Activated CD8-positive, alpha-beta memory T cell treated with anti-CD3 and anti-CD28 coated beads for 24 hours (primary cell): ENCODE data around the gene SPDYC.

Source experiments
- DNase-seq: peaks from one replicate; pipeline ENCODE4 v3.0.0-alpha.2; 2020

SPDYC gene

DNA sequence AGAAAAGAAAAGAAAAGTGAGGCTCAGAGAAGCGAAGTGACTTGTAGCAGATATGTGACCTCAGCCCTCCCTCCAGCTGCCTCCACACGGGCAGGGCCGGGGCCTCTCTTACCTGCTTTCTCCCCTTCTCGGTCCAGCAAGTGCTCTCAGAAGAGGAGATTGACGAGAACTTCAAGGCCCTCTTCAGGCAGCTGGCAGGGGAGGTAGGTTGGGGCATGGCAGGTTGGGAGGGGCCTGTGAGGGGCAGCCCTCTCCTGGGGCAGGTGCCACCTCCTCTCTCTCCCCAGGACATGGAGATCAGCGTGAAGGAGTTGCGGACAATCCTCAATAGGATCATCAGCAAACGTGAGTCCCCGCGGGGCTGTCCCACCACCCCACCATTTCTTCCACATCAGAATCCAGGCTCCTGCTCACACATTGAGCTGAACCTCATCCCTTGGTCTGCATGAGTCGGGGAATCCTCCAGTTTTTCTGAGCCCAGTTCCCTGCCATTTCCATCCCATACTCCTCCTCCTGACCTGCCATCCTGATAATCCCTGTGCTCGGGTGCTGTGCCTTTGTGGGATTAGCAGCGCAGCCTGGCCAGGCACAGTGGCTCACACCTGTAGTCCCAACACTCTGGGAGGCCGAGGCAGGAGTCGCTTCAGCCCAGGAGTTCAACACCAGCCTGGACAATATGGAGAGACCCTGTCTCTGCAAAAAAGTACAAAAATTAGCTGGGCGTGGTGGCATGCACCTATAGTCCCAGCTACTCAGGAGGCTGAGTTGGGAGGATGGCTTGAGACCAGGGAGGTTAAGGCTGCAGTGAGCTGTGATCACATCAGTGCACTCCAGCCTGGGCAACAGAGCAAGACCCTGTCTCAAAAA lies 38.1 kb downstream of the SPDYC start:
- DNase-seq = peak; percentile 32

DNA sequence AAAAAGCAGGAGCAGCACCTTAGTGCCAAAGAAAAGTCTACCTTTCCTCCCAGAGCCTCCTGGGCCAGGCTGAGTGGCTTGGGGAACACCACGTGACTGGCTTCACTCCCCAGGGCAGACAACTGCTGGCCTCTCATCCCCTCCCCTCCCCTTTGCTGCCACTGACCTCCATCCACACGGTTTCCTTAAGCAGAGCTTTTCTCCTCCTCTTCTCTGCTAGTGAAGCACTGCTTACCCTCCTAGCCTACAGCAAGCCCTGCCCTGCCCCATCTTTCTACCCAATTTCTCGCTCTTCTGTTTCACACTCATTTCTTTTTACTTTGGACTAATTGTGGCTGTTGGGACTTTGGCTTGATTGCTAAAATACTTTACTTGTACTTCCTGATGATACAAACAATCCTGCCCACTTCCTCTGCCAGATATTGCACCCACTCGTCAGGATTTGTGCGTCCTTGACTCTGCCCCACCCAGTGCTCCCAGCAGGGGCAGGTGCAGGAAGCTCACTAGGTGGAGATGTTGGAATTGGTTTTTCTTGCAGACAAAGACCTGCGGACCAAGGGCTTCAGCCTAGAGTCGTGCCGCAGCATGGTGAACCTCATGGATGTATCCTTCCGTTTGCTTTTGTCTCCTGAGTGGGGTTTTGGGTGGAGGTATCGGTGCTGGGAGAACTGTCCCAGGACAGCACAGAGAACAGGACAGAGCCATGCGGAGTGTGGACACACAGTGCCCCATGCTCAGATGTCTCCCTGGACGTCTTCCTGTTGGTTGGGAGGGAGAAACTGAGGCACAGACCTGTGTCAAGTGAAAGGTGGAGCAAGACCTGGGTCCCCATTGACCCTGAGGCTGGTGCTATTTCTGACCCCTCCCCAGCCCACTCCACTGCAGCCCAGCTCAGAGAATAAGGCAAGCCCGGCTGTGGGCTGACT lies 39.0 kb downstream of the SPDYC start:
- DNase-seq = peak; percentile 53

DNA sequence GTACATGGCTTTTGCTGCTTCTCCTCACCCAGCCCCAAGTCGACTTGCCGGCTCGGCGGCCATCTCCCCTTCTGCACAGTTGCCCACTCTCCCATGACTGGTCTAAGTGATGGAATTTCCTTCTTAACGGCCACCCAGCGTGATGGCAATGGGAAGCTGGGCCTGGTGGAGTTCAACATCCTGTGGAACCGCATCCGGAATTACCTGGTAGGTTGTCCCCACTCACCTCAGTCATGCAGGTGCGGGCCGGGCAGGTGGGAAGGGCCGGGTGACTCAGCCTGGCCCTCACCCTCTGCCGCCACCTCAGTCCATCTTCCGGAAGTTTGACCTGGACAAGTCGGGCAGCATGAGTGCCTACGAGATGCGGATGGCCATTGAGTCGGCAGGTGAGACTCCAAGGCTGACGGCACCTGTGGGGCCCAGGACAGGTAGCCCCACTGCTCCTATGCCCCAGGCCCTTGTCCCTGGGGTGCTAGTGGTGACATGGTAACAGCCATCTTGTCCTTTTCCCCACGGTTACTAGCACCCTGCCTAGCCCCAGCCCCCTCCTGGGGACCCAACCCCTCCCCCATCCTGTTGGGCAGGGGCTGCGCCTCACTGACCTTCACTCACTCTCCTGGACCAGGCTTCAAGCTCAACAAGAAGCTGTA lies 39.8 kb downstream of the SPDYC start:
- peak; percentile 47 for DNase-seq

DNA sequence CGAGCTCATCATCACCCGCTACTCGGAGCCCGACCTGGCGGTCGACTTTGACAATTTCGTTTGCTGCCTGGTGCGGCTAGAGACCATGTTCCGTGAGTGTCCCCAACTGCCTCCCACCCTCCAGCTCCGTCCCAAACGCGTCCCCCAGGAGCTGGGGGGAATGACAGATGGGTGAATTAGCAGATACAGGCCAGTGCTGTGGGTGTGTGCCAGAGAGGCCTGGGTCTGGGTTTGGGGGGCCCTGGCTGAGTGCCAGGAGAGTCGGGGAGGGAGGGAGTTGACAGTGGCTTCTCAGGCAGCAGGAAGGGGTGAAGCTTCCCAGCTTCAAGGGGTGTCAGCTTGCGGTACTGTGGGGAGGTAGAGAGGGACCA lies 40.3 kb downstream of the SPDYC start:
- peak; percentile 47 for DNase-seq

DNA sequence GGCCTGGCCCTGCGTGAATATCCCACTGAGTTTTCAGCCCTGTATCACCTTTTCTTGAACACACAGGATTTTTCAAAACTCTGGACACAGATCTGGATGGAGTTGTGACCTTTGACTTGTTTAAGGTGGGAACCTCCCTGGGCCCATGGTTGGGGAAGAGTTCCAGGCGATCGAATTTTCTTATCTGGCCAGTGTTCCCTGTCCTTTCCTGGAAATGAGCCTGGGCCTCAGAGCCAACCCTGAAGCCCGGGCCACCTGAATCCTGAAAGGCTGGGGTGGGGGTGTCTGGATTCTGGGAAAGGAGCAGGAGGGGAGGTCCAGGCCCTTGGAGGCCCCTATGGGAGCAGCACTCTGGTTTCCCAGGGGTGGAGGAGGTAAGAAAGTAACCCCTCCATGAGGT lies 40.7 kb downstream of the SPDYC start:
- DNase-seq = peak; percentile 45

DNA sequence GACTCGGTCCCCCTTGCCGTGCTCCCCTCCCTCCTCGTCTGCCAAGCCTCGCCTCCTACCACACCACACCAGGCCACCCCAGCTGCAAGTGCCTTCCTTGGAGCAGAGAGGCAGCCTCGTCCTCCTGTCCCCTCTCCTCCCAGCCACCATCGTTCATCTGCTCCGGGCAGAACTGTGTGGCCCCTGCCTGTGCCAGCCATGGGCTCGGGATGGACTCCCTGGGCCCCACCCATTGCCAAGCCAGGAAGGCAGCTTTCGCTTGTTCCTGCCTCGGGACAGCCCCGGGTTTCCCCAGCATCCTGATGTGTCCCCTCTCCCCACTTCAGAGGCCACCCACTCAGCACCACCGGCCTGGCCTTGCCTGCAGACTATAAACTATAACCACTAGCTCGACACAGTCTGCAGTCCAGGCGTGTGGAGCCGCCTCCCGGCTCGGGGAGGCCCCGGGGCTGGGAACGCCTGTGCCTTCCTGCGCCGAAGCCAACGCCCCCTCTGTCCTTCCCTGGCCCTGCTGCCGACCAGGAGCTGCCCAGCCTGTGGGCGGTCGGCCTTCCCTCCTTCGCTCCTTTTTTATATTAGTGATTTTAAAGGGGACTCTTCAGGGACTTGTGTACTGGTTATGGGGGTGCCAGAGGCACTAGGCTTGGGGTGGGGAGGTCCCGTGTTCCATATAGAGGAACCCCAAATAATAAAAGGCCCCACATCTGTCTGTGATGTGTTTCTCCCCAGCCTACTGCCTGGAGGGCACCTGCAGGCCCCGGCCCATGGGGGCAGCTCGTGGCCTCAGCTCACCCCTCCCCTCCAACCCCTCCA lies 41.5 kb downstream of the SPDYC start:
- peak; percentile 54 for DNase-seq

DNA sequence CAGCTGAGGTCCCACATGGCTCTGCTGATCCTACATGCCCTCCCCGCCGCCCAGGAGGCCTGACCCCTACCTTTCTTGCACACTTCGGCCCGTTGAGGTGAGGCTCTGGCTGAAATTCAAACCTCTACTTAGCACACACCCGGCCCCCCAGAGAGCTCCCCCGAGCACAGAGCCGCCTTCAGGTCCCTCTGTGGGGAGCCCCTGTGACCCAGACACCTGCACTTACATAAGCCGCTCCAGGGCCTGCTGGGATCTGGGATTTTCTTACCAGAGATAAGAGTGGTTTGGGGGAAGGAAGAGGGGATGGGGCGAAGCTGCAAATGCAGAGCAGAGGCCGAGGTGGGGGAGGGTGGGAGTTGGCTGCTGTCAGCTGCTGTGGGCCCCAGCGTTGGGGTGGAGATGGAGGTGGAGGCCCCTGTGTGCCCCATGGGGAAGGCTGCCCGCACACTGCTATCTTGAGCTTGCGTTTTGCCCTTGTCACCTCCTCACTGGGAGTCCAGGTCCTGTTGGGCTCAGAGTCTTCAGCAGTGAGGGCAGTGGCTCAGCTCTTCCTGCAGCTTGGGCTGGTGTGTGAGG lies 42.3 kb downstream of the SPDYC start:
- DNase-seq = peak; percentile 54

DNA sequence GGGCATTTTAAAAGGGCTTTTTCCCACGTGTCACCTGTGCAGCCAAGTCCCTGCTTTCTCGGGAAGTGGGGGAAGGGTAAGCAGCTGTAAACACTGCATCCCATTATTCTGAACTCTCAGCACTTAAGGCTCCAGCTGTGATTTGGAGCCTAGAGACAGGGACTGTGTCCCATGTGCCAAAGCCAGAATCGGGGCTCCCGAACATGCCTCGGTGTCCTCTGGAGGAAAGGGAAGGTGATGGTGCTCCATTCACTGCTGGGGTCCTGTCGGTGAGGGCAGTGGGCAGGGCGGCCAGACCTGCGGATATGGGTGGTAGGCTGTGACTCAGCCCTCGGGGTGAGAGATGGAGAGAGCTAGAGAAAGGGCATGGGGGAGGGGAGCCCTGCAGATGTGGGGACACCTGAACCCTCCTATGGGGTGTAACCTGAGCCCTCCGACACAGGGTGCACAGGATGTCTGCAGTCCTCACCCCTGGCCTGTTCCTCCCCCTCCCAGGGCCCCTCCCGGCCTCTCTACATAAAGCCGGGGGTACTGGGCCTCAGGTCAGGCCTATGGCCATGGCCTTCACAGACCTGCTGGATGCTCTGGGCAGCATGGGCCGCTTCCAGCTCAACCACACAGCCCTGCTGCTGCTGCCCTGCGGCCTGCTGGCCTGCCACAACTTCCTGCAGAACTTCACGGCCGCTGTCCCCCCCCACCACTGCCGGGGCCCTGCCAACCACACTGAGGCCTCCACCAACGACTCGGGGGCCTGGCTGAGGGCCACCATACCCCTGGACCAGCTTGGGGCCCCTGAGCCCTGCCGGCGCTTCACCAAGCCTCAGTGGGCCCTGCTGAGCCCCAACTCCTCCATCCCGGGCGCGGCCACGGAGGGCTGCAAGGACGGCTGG lies 43.5 kb downstream of the SPDYC start:
- peak; percentile 53 for DNase-seq

DNA sequence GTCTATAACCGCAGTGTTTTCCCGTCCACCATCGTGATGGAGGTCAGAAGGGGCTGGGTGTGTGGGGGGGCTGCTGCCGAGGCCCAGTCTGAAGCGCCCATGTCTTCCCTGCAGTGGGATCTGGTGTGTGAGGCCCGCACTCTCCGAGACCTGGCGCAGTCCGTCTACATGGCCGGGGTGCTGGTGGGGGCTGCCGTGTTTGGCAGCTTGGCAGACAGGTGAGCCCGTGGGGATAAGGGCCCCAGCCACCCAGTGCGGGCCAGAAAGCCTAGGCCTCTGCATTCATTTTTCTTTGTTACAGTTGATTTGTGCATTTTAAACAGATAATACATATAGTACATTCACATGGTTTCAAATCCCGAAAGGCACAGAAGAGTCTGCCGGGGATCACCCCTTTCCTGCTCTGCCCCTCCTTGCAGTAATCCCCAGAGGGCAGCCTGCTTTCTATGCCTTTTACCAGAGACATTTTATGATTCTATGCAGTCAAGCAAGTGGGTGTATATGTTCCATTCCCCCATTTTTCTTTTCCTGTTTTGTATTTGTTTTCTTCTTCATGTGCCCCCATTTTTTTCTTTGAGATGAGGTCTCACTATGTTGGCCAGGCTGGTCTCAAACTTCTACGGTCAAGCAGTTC lies 44.3 kb downstream of the SPDYC start:
- peak; percentile 35 for DNase-seq

DNA sequence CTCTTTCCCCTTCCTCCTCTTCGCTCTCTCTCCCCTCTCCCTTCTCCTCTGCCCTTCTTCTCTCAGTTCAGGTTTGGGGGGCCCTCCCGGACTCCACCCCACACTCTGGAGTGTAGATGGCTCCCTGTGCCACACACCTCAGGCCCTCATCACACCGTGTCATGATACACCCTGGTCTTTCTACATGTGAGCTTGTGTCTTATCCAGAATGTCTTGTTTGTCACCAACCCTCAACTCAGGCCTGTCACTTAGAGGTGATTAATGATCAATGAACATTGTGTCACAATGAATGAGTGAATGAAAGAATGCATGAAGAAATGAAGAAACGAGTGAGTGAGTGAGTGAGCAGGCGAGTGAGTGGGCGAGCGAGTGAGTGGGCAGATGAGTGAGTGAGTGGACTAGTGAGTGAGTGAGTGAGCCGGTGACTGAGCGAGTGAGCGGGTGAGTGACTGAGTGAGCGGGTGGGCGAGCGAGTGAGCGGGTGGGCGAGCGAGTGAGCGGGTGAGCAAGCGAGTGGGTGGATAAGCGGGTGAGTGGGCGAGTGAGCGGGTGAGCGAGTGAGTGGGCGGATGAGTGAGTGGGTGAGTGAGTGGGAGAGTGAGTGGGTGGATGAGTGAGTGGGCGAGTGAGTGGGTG lies 45.5 kb downstream of the SPDYC start:
- peak; percentile 59 for DNase-seq

DNA sequence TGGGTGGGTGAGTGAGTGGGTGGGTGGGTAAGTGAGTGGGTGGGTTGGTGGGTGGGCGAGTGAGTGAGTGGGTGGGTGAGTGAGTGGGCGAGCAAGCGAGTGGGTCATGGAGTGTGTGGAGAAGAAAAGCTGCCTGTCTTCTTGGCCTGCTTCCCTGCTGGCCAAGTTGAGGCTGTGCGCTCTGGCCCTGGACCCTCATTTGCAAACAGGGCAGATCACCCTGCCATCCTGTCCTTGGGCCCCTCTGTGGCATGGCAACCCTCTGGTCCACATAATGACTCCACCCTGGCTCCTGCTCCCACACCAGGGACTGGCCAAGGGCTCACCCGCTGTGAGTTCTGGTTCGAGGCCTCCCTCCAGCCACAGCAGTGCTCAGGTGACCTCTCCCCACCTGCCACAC lies 46.8 kb downstream of the SPDYC start:
- DNase-seq = peak; percentile 51

DNA sequence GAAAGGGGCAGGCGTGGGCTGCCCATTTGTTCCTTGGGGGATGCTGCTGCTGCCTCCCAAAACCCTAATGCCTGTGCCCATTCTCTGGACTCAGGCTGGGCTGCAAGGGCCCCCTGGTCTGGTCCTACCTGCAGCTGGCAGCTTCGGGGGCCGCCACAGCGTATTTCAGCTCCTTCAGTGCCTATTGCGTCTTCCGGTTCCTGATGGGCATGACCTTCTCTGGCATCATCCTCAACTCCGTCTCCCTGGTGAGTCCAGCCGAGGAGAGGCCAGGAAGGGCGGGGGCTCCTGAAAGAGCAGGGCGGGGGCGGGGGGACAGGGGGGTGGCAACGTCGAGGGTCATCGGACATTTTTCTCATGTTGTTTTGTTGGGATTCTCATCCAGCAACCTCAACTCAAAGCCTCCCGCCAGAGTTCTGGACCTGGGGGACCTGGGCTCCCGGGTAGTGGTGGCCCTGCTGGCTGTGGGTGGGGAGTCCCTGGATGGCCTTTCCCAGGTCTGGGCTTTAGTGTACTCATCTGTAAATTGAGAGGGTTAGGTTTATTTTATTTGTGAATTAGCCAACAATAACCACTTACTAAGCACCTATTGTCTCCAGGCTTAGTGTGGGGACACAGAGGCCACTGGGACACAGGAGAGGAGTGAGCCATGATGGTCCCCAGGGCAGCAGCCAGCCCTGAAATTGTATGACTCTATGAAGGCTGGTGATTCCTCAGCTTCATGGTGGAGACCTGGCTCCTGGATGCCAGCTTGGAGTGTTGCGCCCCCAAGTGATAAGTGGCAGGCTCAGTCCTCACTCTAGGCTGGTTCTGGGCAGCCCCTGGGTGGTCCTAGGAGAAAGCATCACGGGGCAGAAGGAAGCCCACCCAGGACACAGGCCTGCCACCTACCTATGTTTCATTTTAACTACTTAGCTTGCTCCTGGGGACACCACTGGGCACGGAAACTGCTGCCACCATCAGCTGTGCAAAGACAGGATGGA lies 47.7 kb downstream of the SPDYC start:
- no peak for DNase-seq

DNA sequence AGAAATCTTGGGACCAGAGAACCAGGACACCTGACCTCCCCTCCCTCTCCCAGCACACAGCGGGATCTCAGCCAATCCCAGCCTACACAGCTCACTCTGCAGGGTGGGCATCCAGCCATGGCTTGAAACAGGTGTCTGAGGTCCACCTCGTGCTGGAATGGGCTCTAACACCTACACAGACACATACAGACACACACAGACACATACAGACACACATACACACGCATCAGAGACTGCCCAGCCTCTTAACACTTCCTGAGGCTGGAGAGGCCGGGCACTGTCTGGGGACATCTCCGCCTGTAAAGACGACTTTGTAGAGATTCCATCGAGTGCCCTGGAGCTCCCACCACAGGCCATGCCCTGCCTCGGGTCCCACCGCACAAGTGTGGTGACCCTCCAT lies 48.4 kb downstream of the SPDYC start:
- DNase-seq = no peak

DNA sequence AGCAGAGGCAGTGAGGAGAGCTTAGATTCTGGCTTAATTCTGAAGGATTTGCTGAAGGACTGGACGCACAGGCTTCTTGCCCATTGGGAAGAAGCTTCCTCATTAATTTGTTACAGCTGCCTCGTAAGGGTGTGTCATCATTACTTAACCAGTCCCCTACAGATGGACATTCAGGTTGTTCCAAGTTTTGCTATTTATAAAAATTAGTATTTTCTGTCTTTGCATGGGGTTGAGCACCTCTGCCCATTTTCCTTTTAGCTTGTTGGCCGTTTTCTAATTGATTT lies 49.8 kb downstream of the SPDYC start:
- no peak for DNase-seq

DNA sequence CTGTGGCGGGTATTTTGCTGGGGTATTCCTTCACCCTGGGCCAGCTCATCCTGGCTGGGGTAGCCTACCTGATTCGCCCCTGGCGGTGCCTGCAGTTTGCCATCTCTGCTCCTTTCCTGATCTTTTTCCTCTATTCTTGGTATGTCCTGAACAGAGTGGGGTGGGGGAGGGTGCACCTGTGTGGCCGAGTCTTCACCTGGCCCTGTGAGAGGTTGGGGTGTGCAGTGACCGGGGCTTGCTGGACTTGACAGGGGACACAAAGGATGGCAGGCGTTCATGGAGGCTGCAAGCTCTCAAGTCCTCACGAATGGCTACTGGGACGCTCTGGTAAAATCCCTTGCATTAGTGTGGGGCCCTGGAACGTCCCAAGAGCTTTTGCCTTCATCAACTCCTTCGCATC lies 51.0 kb downstream of the SPDYC start:
- no peak for DNase-seq
